Muscle layer of duodenum (tissue), 2 donors: ENCODE measurements around the gene ARMH4.

ENCODE experiments used
- H3K27ac ChIP-seq: one replicate; pipeline ENCODE4 v1.7.0; 2013; ENCODE audit warnings: mild to moderate bottlenecking, low read length
- H3K27me3 ChIP-seq: one replicate; pipeline ENCODE4 v1.7.0; 2013; ENCODE audit warnings: low read depth, mild to moderate bottlenecking, control low read depth, low read length
- H3K36me3 ChIP-seq, 2 donors: one replicate each; pipeline ENCODE4 v1.7.0; 2013; ENCODE audit warnings: low read length in 2 of 2, control low read depth in 1 of 2, mild to moderate bottlenecking in 1 of 2; ENCODE audit not compliant: insufficient read depth in 2 of 2, control insufficient read depth in 1 of 2
- H3K4me1 ChIP-seq, 2 donors: one replicate each; pipeline ENCODE4 v1.7.0; 2013; ENCODE audit warnings: low read length in 2 of 2, mild to moderate bottlenecking in 2 of 2, control low read depth in 1 of 2, moderate library complexity in 1 of 2; ENCODE audit not compliant: insufficient read depth in 2 of 2, control insufficient read depth in 1 of 2
- H3K4me3 ChIP-seq, 2 donors: one replicate each; pipeline ENCODE4 v1.7.0; 2013; ENCODE audit warnings: low read length in 2 of 2, low read depth in 1 of 2, mild to moderate bottlenecking in 1 of 2
- H3K9me3 ChIP-seq, 2 donors: one replicate each; pipeline ENCODE4 v1.7.0; 2013; ENCODE audit warnings: low read length in 2 of 2, control low read depth in 1 of 2, mild to moderate bottlenecking in 1 of 2; ENCODE audit not compliant: control insufficient read depth in 1 of 2
- donor health status: healthy.

ARMH4 gene

DNA sequence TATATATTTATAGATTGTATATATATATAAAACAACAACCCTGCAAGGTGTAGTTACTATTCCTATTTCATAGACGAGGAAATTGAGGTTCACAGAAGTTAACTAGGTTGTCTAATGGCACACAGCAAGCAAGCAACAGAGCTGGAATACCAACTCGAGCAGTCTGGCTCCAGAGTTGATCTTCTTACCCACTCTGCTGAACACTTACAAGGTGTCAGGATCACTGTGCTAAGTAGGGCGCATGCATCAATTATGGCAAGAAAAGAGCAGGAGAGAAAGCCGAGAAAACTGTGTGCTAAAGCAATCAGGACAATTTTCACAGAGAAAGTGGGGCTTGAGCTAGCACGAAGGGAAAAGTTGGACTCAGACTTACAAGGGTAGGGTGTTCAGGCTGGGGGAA lies 15.9 kb upstream of the ARMH4 start:
- H3K4me3 ChIP-seq: no peak overlapping the region
- no peak overlapping the region for H3K27ac ChIP-seq
- H3K4me1 ChIP-seq: no peaks in the 10 kb centered on the region
- H3K9me3 ChIP-seq: no peaks in the 10 kb centered on the region
- no peaks in the 10 kb centered on the region for H3K27me3 ChIP-seq
- H3K36me3 ChIP-seq: no peaks in the 10 kb centered on the region

- no peaks in the 10 kb centered on the region for H3K36me3 ChIP-seq
- no peaks in the 10 kb centered on the region for H3K4me1 ChIP-seq
- H3K4me3 ChIP-seq: no peak overlapping the region
- H3K9me3 ChIP-seq: no peaks in the 10 kb centered on the region
- H3K27ac ChIP-seq: no peak overlapping the region
- H3K27me3 ChIP-seq: no peaks in the 10 kb centered on the region
Measured at GRCh38 chr14:58167057-58167456, 15.0 kb upstream of the ARMH4 start.

- no peaks in the 10 kb centered on the region for H3K27me3 ChIP-seq
- no peaks in the 10 kb centered on the region for H3K36me3 ChIP-seq
- no peaks in the 10 kb centered on the region for H3K4me1 ChIP-seq
- H3K27ac ChIP-seq: no peak overlapping the region
- H3K4me3 ChIP-seq: no peak overlapping the region
- no peaks in the 10 kb centered on the region for H3K9me3 ChIP-seq
Measured at GRCh38 chr14:58166005-58166983, 14.3 kb upstream of the ARMH4 start.

DNA sequence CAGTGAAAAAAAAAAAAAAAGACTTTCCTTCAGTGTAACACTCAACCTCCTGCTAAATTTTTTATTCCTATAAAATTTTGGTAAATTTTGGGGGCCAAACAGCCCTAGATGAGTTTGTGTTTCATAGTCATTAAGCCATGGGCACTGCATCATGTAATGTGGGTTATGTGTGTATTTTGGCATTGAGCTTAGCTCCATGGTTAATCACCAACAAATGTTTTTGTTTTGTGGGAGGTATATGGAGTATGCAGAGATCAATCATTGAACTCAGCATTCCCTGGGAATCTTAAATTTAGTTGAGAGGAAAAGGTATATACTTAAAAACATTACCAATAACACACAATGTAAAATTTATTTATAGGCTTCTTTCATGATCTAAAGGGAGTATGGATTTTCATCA lies 8.5 kb upstream of the ARMH4 start:
- Histone ChIP-seq H3K36me3 (no peaks in the 10 kb centered on the region), H3K4me3 (no peak overlapping the region)

DNA sequence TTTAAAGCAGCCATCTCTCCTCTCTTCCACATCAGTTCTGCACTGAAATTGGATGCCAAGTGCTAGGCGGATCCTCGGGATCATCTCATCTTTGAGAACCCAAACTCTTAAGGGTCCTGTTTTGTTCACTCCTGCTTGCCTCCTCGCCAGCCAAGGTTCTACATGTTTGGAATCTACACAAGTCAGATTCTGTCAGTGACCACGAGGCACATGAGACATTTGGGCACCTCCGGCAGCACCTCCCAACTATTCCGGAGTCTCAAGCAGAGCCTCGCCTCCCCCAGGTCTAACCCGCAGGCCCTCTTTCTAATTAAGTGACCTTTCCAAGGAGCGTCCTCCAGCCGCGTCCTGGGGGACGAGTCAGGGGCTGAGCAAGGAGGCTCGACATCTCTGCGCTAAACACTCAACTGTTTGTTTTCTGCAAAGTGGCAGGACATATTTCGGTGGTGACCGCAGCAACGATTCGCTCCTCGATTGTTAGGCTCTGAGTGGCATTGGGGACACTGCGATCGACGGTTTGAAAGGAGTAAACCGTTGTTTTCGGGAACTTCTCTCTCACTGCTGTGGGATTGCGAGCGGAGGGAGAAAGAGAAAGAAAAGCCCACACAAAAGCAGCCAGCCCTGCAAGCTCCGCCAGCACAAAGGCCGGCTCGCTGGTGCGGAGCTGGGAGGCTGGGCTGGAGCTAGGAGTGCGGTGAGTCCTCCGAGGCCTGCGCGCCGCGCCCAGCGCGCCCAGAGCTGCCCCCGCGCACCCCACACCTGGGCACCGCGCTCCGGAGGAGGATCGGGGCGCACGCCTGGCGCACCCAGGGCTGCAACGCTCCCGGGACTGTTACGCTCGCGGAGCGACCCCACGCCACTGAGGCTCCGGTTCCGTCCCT lies 640 bp downstream of the ARMH4 start:
- Histone ChIP-seq H3K4me1 (peaks cover 0 to 9% of the 10 kb centered on the region in 2 donors), H3K27ac (no peak overlapping the region), H3K9me3 (no peaks in the 10 kb centered on the region), H3K27me3 (peaks cover 3% of the 10 kb centered on the region), H3K36me3 (no peaks in the 10 kb centered on the region), H3K4me3 (peak overlapping the region; percentile 78 to 95)

More for the DNA sequence above, 8.5 kb upstream of the ARMH4 start:
- Histone ChIP-seq H3K27me3 (no peaks in the 10 kb centered on the region), H3K9me3 (no peaks in the 10 kb centered on the region), H3K27ac (no peak overlapping the region), H3K4me1 (no peaks in the 10 kb centered on the region)

DNA sequence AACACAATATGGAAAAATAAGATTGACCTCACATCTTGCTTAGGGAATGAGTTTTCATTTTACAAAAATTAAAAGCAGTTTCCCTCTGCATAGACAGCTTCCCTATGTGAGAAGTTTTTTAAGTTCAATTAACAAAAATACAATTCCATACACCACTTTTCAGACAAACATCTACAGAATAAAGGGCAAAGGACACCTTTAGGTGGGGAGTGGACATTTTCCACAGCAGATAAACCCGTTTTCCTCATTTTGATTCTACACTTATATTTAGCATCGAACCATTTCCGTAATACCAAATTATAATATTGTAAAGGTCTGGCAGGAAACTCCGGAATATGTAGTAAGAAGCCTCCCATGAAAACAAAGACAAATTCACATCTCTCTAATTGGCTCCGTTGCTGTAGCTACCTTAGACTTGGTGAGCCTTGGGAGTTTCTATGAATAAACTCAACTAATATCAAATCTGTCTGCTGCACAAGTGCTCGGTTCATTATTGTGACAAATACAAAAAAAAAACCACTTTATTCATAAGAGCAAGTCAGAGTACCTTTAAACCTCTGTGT lies 1.7 kb downstream of the ARMH4 start:
- no peak overlapping the region for H3K27ac ChIP-seq
- no peaks in the 10 kb centered on the region for H3K9me3 ChIP-seq
- H3K4me1 ChIP-seq: peaks cover 0 to 9% of the 10 kb centered on the region in 2 donors
- H3K36me3 ChIP-seq: no peaks in the 10 kb centered on the region
- peaks cover 3% of the 10 kb centered on the region for H3K27me3 ChIP-seq
- peak overlapping the region in 1 of 2 donors; percentile 95 for H3K4me3 ChIP-seq

- Histone ChIP-seq H3K36me3 (no peaks in the 10 kb centered on the region), H3K27ac (no peak overlapping the region), H3K4me3 (no peak overlapping the region), H3K9me3 (no peaks in the 10 kb centered on the region), H3K27me3 (peaks cover 3% of the 10 kb centered on the region), H3K4me1 (peaks cover 0 to 9% of the 10 kb centered on the region in 2 donors)
Measured at GRCh38 chr14:58149196-58149595, 2.8 kb downstream of the ARMH4 start.

- Histone ChIP-seq H3K4me1 (peaks cover 0 to 6% of the 10 kb centered on the region in 2 donors), H3K36me3 (no peaks in the 10 kb centered on the region), H3K9me3 (no peaks in the 10 kb centered on the region), H3K27me3 (peaks cover 1% of the 10 kb centered on the region), H3K27ac (no peak overlapping the region), H3K4me3 (no peak overlapping the region)
Measured at GRCh38 chr14:58146399-58146798, 5.6 kb downstream of the ARMH4 start.

DNA sequence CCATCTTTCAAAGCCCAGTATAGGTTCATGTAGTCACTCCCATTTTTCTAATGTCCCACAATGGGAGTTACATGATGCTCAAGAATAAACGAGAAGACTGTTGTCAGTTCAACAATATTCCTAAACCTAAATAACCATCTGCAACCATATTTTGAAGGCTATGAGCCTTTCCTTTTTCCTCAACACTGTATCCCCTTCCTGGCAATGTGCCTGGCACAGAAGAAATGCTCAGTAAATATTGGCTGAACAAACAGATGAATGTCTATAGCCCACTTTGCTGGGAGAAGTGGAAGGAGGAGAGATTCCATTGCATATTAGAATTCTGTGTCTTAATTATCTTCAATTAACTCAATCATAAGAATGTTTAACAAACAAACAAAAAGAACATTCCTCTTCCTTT lies 6.1 kb downstream of the ARMH4 start:
- H3K9me3 ChIP-seq: no peaks in the 10 kb centered on the region
- no peaks in the 10 kb centered on the region for H3K27me3 ChIP-seq
- peaks cover 0 to 1% of the 10 kb centered on the region in 2 donors for H3K4me1 ChIP-seq
- H3K4me3 ChIP-seq: no peak overlapping the region
- H3K36me3 ChIP-seq: no peaks in the 10 kb centered on the region
- no peak overlapping the region for H3K27ac ChIP-seq

DNA sequence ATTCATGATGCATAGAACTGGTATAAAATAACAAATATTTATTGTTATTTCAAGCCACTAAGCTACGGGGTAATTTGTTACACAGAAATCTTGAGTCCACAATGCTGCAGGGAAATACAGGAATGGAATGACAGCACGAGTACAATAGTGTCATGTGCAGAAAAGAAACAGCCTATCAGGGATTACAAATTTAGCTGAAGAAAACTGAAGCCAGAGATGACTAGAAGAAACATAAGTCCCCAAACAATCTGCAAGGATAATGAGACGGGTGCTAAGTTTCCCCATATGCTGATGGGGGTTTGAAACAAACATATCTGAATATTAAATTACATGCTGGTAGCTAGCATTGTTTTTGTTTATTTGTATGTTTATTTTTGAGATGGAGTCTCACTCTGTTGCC lies 8.9 kb downstream of the ARMH4 start:
- Histone ChIP-seq H3K4me3 (no peak overlapping the region), H3K9me3 (no peaks in the 10 kb centered on the region), H3K4me1 (no peaks in the 10 kb centered on the region), H3K36me3 (no peaks in the 10 kb centered on the region), H3K27ac (no peak overlapping the region), H3K27me3 (no peaks in the 10 kb centered on the region)

GRCh38 chr14:58141893-58142292 lies 10.1 kb downstream of the ARMH4 start:
- H3K4me1 ChIP-seq: no peaks in the 10 kb centered on the region
- no peak overlapping the region for H3K27ac ChIP-seq
- H3K9me3 ChIP-seq: no peaks in the 10 kb centered on the region
- H3K27me3 ChIP-seq: no peaks in the 10 kb centered on the region
- H3K4me3 ChIP-seq: no peak overlapping the region
- H3K36me3 ChIP-seq: no peaks in the 10 kb centered on the region
